Measurements from ENCODE around the gene ELMOD3. TPM values are rescaled to one million over a fixed set of nuclear protein-coding genes. Genes with fewer than 3 reads are reported as not detected.
"Not testable (repeated sequence)": the region's sequence is repeated elsewhere in the genome, so short reads cannot be mapped to it uniquely, and the experiment has no call there.

Gene ELMOD3
- total RNA-seq, 1 donor from 2014 or later = 21.5 TPM

DNA sequence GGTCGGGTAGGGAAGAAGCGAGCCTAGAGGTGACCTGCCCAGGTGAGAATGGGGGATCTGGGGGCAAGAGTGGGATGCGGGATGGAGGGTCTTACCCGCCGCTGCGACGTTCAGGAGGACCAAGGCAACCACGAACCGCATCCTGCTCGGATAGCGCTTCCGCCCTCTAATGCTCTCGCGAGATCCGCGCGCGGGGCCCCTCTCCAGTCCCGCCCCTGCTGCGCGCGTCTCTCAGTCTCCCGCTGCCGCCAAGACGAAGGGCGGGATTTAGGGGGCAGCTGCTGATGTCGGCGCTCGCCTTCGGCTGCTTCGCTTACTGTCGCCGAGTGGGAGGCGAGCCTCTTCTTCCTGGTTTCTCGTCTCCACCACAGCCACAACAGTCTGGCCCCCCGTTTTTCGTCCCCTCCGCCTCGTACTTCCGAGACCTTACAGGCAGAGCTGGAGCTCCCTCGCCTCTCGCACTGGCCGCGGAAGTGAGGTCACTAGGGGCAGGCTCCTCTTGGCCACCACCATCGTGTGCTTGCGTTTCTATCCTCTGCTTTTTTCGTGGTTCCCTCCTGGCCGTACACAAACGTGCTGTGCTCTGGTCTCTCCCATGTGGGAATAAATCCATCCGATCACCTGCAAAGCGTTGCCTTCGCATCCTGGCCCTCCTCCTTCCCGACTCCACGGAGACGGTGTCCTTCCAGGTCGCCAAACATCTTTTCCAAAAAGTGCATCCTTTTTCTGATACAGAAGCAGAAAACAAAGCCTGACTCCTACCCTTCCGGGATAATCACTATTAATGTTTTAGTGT, 26.5 kb upstream of the ELMOD3 start, which contains the start of gene TGOLN2:
TGOLN2 (minus strand) TSS at position 168 of the 796 bp plus-strand sequence; CDS start at position 141, 27 bp downstream.
- H3K9me3 Mint-ChIP-seq = no peaks in the 10 kb centered on the region
- Histone ChIP-seq H3K4me1 (peaks cover 30% of the 10 kb centered on the region), H3K4me2 (peak within 1 kb of the TSS; percentile 96), H3K27me3 (no peaks in the 10 kb centered on the region), H3K9me3 (ENCODE audit: low read depth) (no peaks in the 10 kb centered on the region), H3K4me3 (peak within 1 kb of the TSS; percentile 79), H3K27ac (peak within 1 kb of the TSS; percentile 91), H4K20me1 (ENCODE audit: low read depth) (peaks cover 26% of the 10 kb centered on the region), H3K9ac (peak within 1 kb of the TSS; percentile 75), H3K79me2 (ENCODE audit: low read depth) (peaks cover 40% of the 10 kb centered on the region), H3K36me3 (no peaks in the 10 kb centered on the region), H2AFZ (replicated peaks) (peak within 1 kb of the TSS; percentile 87), H3F3A (ENCODE audit: low read depth) (no peaks in the 10 kb centered on the region)
- peaks cover 13% of the 10 kb centered on the region for H3K36me3 Mint-ChIP-seq
- H3K4me1 Mint-ChIP-seq = peaks cover 39% of the 10 kb centered on the region
- peaks cover 3% of the 10 kb centered on the region for H3K27me3 Mint-ChIP-seq (ENCODE audit: insufficient read depth, low read depth)
- H3K4me3 Mint-ChIP-seq = peak within 1 kb of the TSS; percentile 97
- peak; percentile 97 for DNase-seq (ENCODE audit: low spot score)
- TF ChIP-seq EZH2 (IDR thresholded peaks at IDR 0.05) = no peak
- peak; percentile 17 for TF ChIP-seq CTCF (IDR thresholded peaks at IDR 0.05)
- H3K27ac Mint-ChIP-seq = peak within 1 kb of the TSS; percentile 99

DNA sequence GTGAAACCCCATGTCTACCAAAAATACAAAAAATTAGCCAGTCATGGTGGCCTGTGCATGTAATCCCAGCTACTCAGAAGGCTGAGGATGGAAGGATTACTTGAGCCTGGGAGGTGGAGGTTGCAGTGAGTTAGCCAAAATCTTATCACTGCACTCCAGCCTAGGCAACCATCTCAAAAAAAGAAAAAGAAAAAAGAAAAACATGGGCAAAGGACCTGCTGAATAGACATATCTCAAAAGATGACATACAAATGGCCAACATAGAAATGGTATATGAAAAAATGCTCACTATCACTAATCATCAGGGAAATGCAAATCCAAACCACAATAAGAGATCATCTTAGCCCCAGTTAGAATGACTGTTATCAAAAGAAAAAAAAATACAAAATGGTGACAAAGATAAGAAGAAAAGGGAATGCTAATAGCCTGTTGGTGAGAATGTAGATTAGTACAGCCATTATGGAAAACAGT, 25.4 kb upstream of the ELMOD3 start:
- Mint-ChIP-seq H3K27me3 (ENCODE audit: insufficient read depth, low read depth) (peaks cover 7% of the 10 kb centered on the region), H3K27ac (no peak overlapping the region), H3K4me3 (peak overlapping the region; percentile 97), H3K4me1 (peaks cover 39% of the 10 kb centered on the region), H3K36me3 (peaks cover 11% of the 10 kb centered on the region), H3K9me3 (peaks cover 4% of the 10 kb centered on the region)
- Histone ChIP-seq H3K79me2 (ENCODE audit: low read depth) (peaks cover 33% of the 10 kb centered on the region), H3K9ac (no peak overlapping the region), H3K36me3 (no peaks in the 10 kb centered on the region), H3F3A (ENCODE audit: low read depth) (no peaks in the 10 kb centered on the region), H3K4me2 (peak overlapping the region; percentile 96), H4K20me1 (ENCODE audit: low read depth) (peaks cover 26% of the 10 kb centered on the region), H3K4me1 (peaks cover 30% of the 10 kb centered on the region), H3K27me3 (no peaks in the 10 kb centered on the region), H2AFZ (replicated peaks) (no peak overlapping the region), H3K9me3 (ENCODE audit: low read depth) (no peaks in the 10 kb centered on the region), H3K4me3 (peak overlapping the region; percentile 79), H3K27ac (no peak overlapping the region)
- DNase-seq (ENCODE audit: low spot score) = no peak
- TF ChIP-seq EZH2 (IDR thresholded peaks at IDR 0.05) (no peak), CTCF (IDR thresholded peaks at IDR 0.05) (no peak), EZH2phosphoT487 (IDR thresholded peaks at IDR 0.05) (no peak)

DNA sequence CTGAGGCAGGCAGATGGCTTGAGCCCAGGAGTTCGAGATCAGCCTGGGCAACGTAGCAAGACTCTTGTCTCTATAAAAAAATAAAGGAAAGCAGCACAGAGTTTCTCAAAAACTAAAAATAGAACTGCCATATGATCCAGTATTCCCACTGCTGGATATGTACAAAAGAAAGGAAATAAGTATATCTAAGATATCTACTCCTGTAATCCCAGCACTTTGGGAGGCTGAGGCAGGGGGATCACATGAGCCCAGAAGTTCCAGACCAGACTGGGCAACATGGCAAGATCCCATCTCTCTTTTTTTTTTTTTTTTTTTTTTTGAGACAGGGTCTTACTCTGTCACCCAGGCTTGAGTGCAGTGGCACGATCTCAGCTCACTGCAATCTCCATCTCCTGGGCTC, 24.9 kb upstream of the ELMOD3 start:
- not testable (repeated sequence) for H3K36me3 Mint-ChIP-seq; H3K9ac ChIP-seq; H3K9me3 Mint-ChIP-seq; DNase-seq (ENCODE audit: low spot score); H3K27me3 ChIP-seq; H3K27ac Mint-ChIP-seq; H3K4me2 ChIP-seq; H3F3A ChIP-seq (ENCODE audit: low read depth); H3K27me3 Mint-ChIP-seq (ENCODE audit: insufficient read depth, low read depth); H2AFZ ChIP-seq (replicated peaks); H3K27ac ChIP-seq; H3K9me3 ChIP-seq (ENCODE audit: low read depth); H3K4me3 ChIP-seq; H3K36me3 ChIP-seq
- peaks cover 28% of the 10 kb centered on the region for H3K79me2 ChIP-seq (ENCODE audit: low read depth)
- peaks cover 24% of the 10 kb centered on the region for H4K20me1 ChIP-seq (ENCODE audit: low read depth)
- H3K4me1 Mint-ChIP-seq = peaks cover 39% of the 10 kb centered on the region
- H3K4me3 Mint-ChIP-seq = peak overlapping the region; percentile 13
- H3K4me1 ChIP-seq = peaks cover 30% of the 10 kb centered on the region
